ENCODE measurements around the gene GALNT10.
A peak's percentile ranks its signal among the peaks of the same experiment; 100 is the strongest.

GALNT10 gene

GRCh38 chr5:154203798-154204578, 13.5 kb downstream of the GALNT10 start:
- DNase-seq = no peak

DNA sequence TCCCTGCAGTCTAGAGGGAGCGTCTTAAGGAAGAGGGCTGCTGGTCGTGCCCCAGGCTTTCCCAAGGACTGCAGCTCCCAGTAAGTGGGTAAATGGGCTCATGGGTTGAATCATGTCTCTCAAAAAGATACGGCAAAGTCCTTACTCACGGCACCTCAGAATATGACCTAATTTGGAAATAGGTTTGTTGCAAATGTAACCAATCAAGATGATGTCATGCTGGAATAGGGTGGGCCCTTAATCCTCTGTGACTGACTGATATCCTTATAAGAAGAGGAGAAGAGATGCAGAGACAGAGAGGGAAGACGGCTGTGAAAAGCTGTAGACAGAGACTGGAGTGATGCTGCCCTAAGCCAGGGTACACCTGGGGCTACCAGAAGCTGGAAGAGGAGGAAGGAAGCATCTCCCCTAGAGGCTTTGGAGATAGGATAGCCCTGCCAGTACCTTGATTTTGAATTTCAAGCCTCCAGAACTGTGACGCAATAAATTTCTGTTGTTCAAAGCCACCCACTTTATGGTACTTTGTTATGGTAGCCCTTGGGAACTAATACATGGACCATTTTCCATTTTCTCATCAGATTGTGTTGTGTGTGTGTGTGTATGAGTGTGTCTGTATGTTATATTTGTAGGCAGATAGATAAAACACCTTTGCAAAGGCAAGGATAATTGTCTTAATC, 15.0 kb downstream of the GALNT10 start:
- DNase-seq = no peak

GRCh38 chr5:154206311-154206710, 15.8 kb downstream of the GALNT10 start:
- peak; percentile 31 for DNase-seq

DNA sequence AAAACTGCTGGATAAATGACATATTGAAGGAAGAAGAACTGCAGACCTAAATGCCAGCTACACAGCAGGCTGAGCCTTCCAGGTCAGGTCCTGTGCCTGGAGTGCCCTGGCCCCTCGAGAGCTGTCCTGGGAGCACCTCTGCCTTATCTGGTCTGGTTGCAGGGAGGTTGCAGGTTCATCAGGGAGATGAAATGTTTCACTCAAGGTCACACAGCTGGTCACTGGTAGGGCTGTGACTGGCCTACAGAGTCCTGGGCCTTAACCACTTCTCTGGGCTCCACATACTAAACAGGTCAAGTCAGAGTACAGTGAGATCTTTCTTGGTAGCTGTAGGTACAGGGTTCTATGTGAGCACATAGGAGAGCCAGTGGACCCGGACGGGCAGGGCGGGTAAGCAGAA, 16.7 kb downstream of the GALNT10 start:
- no peak for DNase-seq

DNA sequence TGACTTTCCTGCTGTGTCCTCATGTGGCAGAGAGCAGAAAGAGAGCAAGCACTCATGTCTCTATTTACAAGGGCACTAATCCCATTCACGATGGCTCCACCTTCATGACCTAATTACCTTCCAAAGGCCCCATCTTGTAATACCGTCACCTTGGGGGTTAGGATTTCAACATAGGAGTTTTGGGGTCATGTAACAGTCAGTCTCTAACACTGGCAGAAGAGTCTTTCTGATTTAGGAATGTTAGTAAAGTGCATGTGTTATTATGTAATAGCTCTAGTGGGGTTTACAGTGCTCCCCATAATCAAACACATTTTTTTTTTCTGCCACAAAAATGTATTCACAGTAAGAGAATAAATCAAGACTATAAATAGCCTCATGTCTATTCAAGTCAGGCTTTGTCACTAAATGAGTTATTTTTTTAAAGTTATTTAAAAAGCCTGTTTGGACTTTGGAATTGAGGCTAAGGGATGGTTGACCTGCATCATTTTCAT, 19.1 kb downstream of the GALNT10 start:
- DNase-seq = no peak

DNA sequence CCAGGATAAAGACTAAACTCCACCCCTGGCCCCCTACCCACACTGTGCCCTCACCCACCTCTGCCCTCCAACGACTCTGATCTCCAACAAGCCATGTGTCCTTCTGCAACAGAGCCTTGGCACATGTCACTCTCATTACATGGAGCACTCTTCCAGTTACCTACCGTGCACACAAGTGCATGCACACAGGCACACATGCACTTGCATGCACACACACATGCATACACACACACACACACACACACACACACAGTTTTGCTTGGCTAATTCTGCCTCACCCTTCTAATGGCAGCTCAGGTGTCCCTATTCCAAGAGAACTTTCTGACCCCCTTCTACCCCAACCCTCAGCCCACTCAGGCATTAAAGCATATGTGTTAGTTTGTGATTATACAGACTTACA, 19.6 kb downstream of the GALNT10 start:
- no peak for DNase-seq

DNA sequence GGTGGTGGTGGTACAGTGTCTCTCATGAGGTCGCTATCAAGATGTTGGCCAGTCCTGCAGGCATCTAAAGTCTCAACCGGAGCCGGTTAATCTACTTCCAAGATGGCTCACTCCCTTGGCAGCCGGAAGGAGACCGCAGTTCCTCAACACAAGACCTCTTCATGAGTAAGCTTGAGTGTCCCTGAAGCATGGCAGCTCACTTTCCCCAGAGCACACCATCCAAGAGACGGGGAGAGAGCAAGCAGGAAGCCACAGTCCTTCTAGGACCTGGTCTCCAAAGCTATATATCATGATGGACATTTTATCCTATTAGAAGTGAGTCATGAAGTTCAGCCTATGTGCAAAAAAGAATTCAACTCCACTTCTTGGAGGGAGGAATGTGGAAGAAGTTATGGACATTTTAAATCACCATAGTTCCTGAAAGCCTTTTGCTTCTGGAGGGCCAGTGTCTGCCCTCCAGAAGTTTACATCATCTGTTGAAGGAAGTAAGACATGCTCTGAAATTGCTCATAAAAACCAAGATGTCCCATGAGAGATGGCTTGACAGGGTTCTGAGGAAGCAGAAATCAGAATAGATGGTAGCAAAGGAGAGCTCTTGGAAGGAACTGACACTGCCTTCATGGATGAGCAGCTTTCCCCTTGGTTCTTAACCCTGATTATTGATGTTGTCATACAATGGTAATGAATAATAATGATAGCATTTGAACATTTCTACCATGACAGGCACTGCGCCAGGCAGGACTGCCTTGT, 21.3 kb downstream of the GALNT10 start:
- DNase-seq = peak; percentile 7

- DNase-seq = no peak
These were observed 23.1 kb downstream of the GALNT10 start for GRCh38 chr5:154213592-154213991.

- peak; percentile 52 for DNase-seq
These were observed 24.0 kb downstream of the GALNT10 start for GRCh38 chr5:154214371-154215106.

DNA sequence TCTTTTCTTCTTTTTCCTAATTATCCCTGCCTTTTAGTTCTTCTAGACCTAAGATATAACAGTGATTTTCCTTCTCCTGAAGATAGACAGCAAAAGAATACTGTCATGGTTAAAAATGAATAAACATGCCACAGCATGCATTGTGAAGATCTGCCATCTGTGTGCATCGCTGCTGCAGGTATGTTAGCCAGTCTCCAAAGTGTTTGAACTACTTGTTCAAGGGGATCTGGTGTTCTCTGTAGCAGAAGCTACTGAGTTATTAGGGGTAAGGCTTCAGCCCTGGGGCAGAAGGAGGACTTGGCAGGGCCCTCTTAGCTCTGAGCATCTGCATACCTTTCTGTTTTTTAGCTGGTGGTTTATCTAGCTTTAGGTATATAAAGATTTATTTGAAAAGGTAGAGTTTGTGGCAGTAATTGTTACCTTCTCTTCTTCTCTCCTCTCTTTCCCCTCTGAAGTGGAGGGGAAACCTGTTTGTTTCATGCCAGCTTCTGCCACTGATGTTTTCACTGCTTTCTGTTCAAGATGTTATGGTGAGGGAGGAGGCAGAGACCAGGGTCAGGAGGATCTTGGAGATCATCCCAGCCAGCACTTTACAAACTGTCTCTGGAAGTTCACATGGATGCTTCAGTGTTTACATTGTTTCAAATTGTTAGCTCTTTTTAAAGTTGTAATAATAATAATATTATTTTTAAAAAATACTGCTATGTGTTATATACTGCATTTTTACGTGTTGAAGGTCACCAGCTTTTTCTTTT, 25.2 kb downstream of the GALNT10 start:
- DNase-seq = no peak

GRCh38 chr5:154217462-154217861, 26.9 kb downstream of the GALNT10 start:
- DNase-seq = no peak

DNA sequence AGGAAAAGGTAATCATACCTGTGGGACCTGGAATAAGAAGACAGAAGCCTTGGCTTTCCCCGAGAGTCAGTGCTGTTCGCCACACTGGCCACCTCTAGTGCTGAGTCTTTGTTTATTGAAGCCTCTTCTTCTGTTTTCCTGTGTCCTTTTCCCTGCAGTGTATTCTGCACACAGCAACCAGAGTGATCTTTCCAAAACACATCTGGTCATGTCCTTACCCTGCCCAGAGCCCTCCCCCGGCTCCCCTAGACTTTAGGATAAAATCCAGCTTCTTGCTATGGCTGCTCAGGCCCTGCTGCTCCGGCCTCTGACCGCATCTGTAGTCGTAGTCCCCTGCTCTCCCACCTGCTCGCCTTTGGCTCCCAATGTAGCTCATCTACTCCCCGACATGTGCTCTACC, 28.3 kb downstream of the GALNT10 start:
- no peak for DNase-seq

- no peak for DNase-seq
These were observed 30.1 kb downstream of the GALNT10 start for GRCh38 chr5:154220625-154221024.

DNA sequence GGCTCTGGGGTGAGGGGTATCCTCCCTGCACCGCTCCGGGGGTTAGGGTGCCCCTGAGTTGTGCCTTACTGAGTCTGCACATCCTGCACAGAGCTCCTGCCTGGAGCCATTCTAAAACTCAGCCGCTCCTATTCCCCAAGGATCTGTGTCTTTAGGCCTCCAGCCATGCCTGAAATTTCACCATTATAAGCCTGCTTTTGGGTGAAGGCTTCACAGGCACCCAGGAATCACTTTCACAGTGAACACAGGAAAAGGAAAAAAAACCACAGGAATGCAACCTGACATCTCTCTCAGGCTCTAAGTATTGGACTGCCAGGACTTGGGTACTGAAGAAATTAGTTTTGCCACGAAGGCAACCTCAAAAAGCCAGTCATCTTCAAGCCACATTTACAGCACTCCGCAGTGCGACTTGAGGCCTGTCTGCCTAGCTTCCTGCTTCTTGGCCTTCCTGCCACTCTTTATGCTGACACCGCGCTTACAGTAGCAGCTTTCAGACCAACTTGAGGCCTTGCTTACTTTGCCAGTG, 30.9 kb downstream of the GALNT10 start:
- DNase-seq = peak; percentile 45

- no peak for DNase-seq
These were observed 31.9 kb downstream of the GALNT10 start for GRCh38 chr5:154222414-154222813.

DNA sequence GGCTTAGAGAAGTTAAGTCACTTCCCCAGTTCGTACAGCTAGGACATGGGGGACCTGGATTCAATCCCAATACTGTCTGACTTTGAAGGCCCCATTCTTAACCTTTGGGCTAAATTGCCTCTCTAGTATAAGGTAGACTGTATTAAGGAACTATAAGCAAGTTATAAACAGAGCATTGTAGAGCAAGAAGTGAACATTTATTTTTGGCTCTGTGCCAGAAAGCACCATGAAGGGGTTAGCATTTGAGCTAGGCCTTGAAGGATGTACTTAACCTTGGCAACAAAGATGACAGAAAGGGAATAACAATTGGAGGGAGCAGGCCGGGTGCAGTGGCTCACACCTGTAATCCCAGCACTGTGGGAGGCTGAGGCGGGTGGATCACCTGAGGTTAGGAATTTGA, 32.8 kb downstream of the GALNT10 start:
- peak; percentile 5 for DNase-seq

DNA sequence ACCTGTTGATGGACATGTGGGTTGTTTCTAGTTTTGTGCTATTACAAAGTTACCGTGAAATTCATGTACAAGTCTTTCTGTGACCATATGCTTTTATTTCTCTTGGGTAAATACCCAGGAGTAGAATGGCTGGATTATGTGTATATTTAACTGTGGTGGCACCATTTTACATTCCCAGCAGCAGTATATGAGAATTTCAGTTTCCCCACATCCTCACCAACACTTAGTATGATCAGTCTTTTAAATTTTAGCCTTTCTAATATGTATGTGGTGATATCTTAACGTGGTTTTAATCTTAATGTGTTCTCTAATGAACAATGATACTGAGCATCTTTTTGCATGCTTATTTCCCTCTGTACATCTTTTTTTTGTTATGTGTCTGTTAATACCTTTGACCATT, 36.6 kb downstream of the GALNT10 start:
- DNase-seq = no peak

- DNase-seq = peak; percentile 51
These were observed 38.2 kb downstream of the GALNT10 start for GRCh38 chr5:154228696-154229095.

DNA sequence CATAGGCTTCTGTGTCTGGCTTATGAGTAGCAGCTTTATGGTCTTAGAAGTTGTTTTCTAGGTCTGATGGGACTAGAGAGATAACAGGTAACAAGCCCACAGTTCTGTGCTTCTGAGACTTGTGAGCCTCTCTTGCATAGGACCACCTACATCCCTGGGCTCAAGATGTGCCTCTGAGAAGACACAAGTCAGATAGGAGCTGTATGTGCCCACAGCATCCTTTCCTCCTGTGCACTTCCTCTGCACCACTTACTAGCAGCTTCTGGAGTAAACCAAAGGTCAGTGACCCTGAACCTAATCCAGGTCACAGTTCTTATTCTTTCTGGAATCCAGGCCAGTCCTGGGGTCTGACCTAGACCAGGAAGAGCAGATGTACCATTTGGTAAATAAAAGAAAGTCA, 40.0 kb downstream of the GALNT10 start:
- DNase-seq = no peak

- no peak for DNase-seq
These were observed 44.0 kb downstream of the GALNT10 start for GRCh38 chr5:154234551-154234950.

GRCh38 chr5:154236011-154236410, 45.5 kb downstream of the GALNT10 start:
- no peak for DNase-seq

Data from MV-4-11 (cell line).